ENCODE data around the gene KDM4C. TPM values are rescaled to one million over a fixed set of nuclear protein-coding genes. Genes with fewer than 3 reads are reported as not detected.
"Not testable (repeated sequence)": the region's sequence is repeated elsewhere in the genome, so short reads cannot be mapped to it uniquely, and the experiment has no call there.

KDM4C gene
- total RNA-seq, 1 experiment from 2014 or later: 11.5 TPM

- DNase-seq (ENCODE audit: low read depth): no peak
These were observed 171.9 kb downstream of the KDM4C start for GRCh38 chr9:6929441-6930215.

- DNase-seq (ENCODE audit: low read depth): peak; percentile 18
These were observed 173.1 kb downstream of the KDM4C start for GRCh38 chr9:6930827-6931226.

DNA sequence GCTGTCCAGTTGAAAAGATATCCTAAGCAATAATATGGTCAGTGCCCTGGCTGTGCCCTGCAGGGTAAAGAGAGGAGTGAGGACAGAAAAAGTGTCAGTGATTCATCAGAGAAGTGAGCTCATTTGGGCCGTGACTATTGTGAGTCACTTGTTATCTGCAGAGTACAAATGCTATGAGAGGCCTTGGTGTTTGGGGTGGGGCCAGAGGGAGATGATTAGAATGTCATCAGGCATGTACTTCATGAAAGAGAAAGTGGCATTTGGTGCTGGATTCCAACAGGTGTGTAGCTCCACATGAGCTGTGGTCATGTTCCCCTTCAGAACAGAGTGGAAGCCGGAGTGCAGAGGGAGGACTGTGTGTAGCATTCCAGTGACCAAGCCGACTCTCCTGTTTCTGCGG is 174.1 kb downstream of the KDM4C start:
- peak; percentile 88 for DNase-seq (ENCODE audit: low read depth)

GRCh38 chr9:6936103-6936502 is 178.3 kb downstream of the KDM4C start:
- no peak for DNase-seq (ENCODE audit: low read depth)

GRCh38 chr9:6937209-6937608 is 179.4 kb downstream of the KDM4C start:
- no peak for DNase-seq (ENCODE audit: low read depth)

GRCh38 chr9:6938447-6938846 is 180.7 kb downstream of the KDM4C start:
- peak; percentile 85 for DNase-seq (ENCODE audit: low read depth)

- no peak for DNase-seq (ENCODE audit: low read depth)
These were observed 181.1 kb downstream of the KDM4C start for GRCh38 chr9:6938873-6939272.

- no peak for DNase-seq (ENCODE audit: low read depth)
These were observed 183.7 kb downstream of the KDM4C start for GRCh38 chr9:6941501-6941900.

DNA sequence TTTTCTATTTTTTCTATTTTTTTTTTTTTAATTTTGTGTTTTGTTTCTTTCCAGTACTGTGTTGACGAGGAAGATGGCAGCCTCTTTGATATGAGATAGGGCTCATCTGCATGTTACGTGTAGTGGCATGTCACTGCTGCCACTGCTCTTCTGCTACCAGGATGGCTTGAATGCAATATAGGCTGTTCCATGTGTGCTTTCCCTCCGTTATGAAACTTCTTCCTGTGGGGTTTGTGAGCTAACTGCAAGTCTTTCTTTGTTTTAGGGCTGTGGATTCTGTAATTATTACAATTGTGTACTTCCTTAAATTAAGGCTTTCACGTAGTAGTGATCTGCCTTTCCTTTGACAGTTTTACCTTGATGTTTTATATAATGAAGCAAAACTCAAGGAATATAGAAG is 184.6 kb downstream of the KDM4C start:
- DNase-seq (ENCODE audit: low read depth): no peak

DNA sequence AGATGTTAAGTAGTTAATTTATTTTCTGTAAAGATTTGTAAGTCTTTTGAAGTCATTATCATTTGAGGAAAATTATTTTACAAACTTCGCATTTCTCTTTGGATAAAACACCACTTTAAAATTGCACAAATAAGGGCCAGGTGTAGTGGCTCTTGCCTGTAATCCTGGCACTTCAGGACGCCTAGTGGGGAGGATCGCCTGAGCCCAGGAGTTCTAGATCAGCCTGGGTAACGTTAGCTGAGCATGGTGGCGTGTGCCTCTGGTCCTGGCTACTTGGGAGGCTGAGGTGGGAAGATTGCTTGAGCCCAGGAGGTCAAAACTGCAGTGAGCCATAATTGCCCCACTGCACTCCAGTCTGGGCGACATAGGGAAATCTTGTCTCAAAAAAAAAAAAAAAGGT is 185.5 kb downstream of the KDM4C start:
- no peak for DNase-seq (ENCODE audit: low read depth)

DNA sequence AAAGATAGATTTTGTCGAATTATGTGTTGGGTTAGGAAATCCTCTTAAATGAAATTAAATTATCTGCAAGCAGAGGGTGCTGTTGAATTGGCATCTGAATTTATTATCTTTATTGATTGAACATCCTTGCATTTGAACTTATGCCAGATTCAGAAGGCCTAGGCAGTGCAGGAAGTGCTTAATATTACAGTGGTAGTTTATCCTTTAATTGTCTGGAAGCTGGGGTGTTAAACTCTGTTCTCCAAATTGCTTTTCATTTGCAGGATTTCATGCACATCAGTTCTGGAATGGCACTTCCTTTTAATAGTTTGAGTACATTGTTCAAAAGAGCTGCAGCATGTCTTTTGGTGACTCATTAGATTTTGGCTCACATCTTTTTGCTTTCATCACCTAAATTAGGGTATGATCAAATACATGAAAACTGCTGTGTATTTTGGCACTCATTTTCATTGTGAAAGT is 186.3 kb downstream of the KDM4C start:
- peak; percentile 64 for DNase-seq (ENCODE audit: low read depth)

GRCh38 chr9:6944896-6945295 is 187.1 kb downstream of the KDM4C start:
- DNase-seq (ENCODE audit: low read depth): peak; percentile 48

DNA sequence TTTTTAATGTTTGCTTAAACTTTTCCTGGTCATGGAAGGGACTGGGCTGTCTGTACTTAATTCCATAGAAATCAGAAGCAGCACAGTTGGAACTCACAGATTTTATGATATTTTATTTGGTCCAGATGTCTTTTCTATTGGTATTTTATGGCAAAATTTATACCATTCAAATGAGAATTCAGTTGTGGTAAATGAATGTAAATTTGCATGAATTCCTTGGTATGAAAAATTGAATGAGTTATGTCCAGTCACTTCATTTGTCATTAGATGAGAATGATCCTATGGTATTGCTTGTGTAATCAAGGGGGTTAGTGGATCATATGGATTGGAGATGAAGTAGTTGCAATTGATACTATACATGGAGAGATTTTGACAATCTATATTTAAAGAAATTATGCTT is 188.0 kb downstream of the KDM4C start:
- DNase-seq (ENCODE audit: low read depth): no peak

- no peak for DNase-seq (ENCODE audit: low read depth)
These were observed 188.9 kb downstream of the KDM4C start for GRCh38 chr9:6946583-6947166.

DNA sequence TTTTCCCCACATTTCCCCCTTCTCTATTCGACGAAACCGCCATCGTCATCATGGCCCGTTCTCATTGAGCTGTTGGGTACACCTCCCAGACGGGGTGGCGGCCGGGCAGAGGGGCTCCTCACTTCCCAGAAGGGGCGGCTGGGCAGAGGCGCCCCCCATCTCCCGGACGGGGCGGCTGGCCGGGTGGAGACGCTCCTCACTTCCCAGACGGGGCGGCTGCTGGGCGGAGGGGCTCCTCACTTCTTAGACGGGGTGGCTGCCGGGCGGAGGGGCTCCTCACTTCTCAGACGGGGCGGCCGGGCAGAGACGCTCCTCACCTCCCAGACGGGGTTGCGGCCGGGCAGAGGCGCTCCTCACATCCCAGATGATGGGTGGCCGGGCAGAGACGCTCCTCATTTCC is 191.1 kb downstream of the KDM4C start:
- DNase-seq (ENCODE audit: low read depth): not testable (repeated sequence)

DNA sequence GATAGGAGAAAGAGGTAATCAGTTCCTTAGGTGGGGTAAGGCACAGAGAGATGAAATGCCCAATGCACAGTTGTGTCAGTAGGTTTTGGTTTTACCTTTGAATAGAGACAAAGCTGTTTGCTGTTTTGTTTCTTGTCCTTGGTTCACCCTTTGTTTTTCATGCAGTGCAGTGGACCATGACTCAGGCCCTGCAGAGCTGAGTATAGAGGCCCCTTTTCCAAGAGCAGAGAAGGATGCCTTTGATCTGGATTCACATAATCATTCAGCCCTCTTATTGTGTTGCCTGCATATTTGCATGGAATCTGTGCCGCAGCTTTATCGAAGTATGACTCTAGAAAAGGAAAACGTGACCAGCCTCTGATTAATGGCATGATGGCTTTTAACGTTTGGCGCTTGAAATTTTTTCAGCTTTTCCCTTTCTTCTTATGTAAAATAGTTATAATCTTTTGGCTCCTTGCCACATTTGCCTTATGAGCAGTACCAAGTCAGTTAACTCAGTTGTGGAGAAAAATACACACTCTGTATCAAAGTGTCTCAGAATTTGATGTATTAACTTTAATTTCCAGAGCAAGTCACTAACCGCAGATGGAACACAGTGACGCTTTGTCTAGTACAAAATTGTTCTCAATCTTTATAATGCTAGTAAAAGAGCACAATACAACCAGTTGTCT is 197.6 kb downstream of the KDM4C start:
- DNase-seq (ENCODE audit: low read depth): peak; percentile 68

GRCh38 chr9:6956879-6957278 is 199.1 kb downstream of the KDM4C start:
- DNase-seq (ENCODE audit: low read depth): no peak

DNA sequence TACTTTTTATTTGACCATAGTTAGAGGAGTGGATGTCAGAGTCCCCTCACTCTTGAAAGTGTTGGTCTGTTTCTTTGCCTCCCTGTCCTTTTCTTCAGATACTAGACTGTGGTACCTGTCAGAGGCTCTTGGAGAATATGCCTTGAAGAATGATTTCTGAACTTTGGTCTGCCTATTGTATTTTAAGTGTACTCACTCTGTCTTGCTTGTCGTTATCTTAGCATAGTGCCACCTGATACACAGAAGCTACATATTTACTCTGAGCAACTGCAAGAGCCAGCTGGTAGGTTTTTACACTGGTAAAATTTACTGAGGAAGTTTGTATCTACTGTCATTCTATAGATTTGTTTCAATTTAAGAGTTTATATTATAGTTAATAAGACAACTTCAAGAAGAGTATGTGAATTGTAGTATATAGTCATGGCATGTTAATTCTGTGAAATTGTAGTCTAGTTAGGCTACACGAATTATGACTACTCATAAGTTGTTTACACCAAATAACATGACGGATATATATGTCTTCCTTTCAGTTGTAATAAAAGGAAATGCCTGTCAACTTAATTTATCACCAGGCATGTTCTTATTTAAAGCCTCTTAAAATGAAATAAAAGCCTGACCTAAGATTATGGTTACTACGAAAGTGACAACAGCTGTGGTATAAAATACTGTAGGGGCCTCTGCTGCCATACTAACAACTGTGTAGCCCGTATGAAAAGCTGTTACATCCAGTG is 201.7 kb downstream of the KDM4C start:
- DNase-seq (ENCODE audit: low read depth): no peak

- DNase-seq (ENCODE audit: low read depth): no peak
These were observed 203.0 kb downstream of the KDM4C start for GRCh38 chr9:6960777-6961176.

GRCh38 chr9:6961845-6962522 is 204.2 kb downstream of the KDM4C start:
- DNase-seq (ENCODE audit: low read depth): no peak

DNA sequence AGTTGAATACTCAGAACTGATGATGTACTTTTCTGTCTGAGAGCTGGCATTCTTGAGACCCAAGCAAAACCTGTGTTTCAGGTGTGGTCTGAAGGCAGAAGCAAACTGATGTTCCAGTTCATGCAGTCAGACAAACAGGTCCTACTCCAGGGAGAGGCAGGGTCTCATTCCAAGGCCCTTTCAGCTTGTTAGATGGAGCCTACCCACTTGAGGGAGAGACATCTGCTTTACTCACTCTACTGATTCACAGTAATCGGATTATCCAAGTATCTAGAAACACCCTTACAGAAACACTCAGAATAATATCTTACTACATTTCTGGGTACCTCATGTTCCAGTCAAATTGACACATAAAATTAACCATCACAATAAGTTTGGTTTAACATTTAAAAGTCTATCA is 207.8 kb downstream of the KDM4C start:
- DNase-seq (ENCODE audit: low read depth): no peak
